GM12878 (cell line): ENCODE measurements around the gene CACNA2D3. TPM values are rescaled to one million over a fixed set of nuclear protein-coding genes. Genes with fewer than 3 reads are reported as not detected.

Source experiments
- ATAC-seq: fragments of 200-7000 bp; cut with Tn5 transposase; 3 replicates; pipeline ENCODE4 v1.9.1; 2020; ENCODE audit warnings: mild to moderate bottlenecking, moderate library complexity
- BruUV-seq: library from RNA; stranded (reverse); fragments of 400-500 nt; replicated peaks from 2 replicates; lab custom pipeline; 2021; lab: Mats Ljungman, UMichigan
- CTCF ChIA-PET: fragments of 300-600 bp; sonication (Branson Sonifier 250); formaldehyde crosslinking; extraction: SDS; loops from one replicate; lab custom pipeline; 2021; ENCODE audit warnings: inconsistent platforms; lab: Yijun Ruan, JAX
- POLR2A ChIA-PET: fragments of 350-600 bp; formaldehyde crosslinking; extraction: SDS; loops from one replicate; lab custom pipeline; 2021; ENCODE audit warnings: inconsistent platforms; lab: Charles Lee
- RAD21 ChIA-PET: fragments of 300-600 bp; sonication (Branson Sonifier 250); formaldehyde crosslinking; loops from one replicate; lab custom pipeline; 2023; ENCODE audit warnings: antibody characterized with exemption; ENCODE audit not compliant: unreplicated experiment; lab: Charles Lee
- SMC1A ChIA-PET: fragments of 300-600 bp; sonication (Branson Sonifier 250); formaldehyde crosslinking; loops from one replicate; lab custom pipeline; 2023; ENCODE audit not compliant: unreplicated experiment, uncharacterized antibody; lab: Charles Lee
- DNase-seq: peaks from one replicate; pipeline ENCODE4 v3.0.0-alpha.2; 2011; ENCODE audit warnings: low read depth, low spot score
- FAIRE-seq: peaks from 3 replicates; lab custom pipeline; 2011; peaks lifted over from hg19 to GRCh38; lab: Jason Lieb, UNC
- H2AFZ ChIP-seq: 2 replicates; pipeline ENCODE4 v1.6.0; 2011; ENCODE audit warnings: low read depth, low read length, control low read depth; ENCODE audit not compliant: control insufficient read depth
- H3K27ac ChIP-seq: 2 replicates; pipeline ENCODE4 v1.5.1; 2011; ENCODE audit warnings: control low read depth; ENCODE audit not compliant: control insufficient read depth, insufficient read depth
- H3K27me3 ChIP-seq, 2 experiments: replicated peaks in 1 of 2; 2 replicates each; pipeline versions ENCODE4 v1.6.0 to v1.6.1; 2011; ENCODE audit warnings: low read length in 1 of 2; ENCODE audit not compliant: control insufficient read depth in 2 of 2, insufficient read depth in 2 of 2
- H3K36me3 ChIP-seq, 2 experiments: 2 replicates each; pipeline ENCODE4 v1.5.1; 2011; ENCODE audit warnings: low read length in 1 of 2; ENCODE audit not compliant: control insufficient read depth in 2 of 2, insufficient read depth in 2 of 2
- H3K4me1 ChIP-seq: 2 replicates; pipeline ENCODE4 v1.6.1; 2011; ENCODE audit warnings: mild to moderate bottlenecking, low read length, moderate library complexity, mixed read lengths; ENCODE audit not compliant: control insufficient read depth, insufficient read depth
- H3K4me2 ChIP-seq: 2 replicates; pipeline ENCODE4 v1.6.0; 2011; ENCODE audit warnings: control low read depth; ENCODE audit not compliant: control insufficient read depth, insufficient read depth
- H3K4me3 ChIP-seq: fragments of 200-600 bp; sonication (generic); 2 replicates; pipeline ENCODE4 v1.5.1; 2016
- H3K79me2 ChIP-seq: 2 replicates; pipeline ENCODE4 v1.6.0; 2011; ENCODE audit warnings: low read length; ENCODE audit not compliant: control insufficient read depth, insufficient read depth
- H3K9ac ChIP-seq: 2 replicates; pipeline ENCODE4 v1.8.0; 2011; ENCODE audit warnings: low read length, control low read depth, mixed read lengths; ENCODE audit not compliant: control insufficient read depth, insufficient read depth
- H3K9me3 ChIP-seq: replicated peaks from 3 replicates; pipeline ENCODE4 v1.5.1; 2011; ENCODE audit warnings: mild to moderate bottlenecking, low read length; ENCODE audit not compliant: control insufficient read depth, insufficient read depth
- H4K20me1 ChIP-seq: 2 replicates; pipeline ENCODE4 v1.6.0; 2011; ENCODE audit not compliant: control insufficient read depth, insufficient read depth
- ESRRA ChIP-seq: IDR thresholded peaks from 2 replicates; pipeline ENCODE4 v1.6.1; 2012; ENCODE audit warnings: mild to moderate bottlenecking, low read length, improper control_type of control experiment
- HSF1 ChIP-seq: fragments of 150-350 bp; IDR thresholded peaks from 2 replicates; pipeline ENCODE4 v1.6.1; 2014; ENCODE audit warnings: mild to moderate bottlenecking, low read depth, low read length
- IKZF2 ChIP-seq, 2 experiments: fragments of 450-650 bp; IDR thresholded peaks; 2 replicates each; pipeline ENCODE4 v1.6.1; 2017; ENCODE audit warnings: mild to moderate bottlenecking in 2 of 2, moderate library complexity in 2 of 2
- IRF4 ChIP-seq: IDR thresholded peaks from 2 replicates; pipeline ENCODE4 v1.6.1; 2011; ENCODE audit warnings: low read depth, low read length
- JUNB ChIP-seq: IDR thresholded peaks from 2 replicates; pipeline ENCODE4 v1.6.1; 2016; ENCODE audit warnings: antibody characterized with exemption, mild to moderate bottlenecking
- MLLT1 ChIP-seq: fragments of 450-650 bp; IDR thresholded peaks from 2 replicates; pipeline ENCODE4 v1.6.1; 2016; ENCODE audit warnings: mild to moderate bottlenecking
- MTA3 ChIP-seq: IDR thresholded peaks from 2 replicates; pipeline ENCODE4 v1.6.1; 2012; ENCODE audit warnings: low read length, inconsistent platforms, borderline replicate concordance
- NBN ChIP-seq: fragments of 450-650 bp; IDR thresholded peaks from 2 replicates; pipeline ENCODE4 v1.6.1; 2016
- NFYB ChIP-seq: IDR thresholded peaks from 2 replicates; pipeline ENCODE4 v1.6.1; 2011; ENCODE audit warnings: low read depth, mild to moderate bottlenecking, low read length, improper control_type of control experiment, moderate library complexity; ENCODE audit not compliant: insufficient read depth
- RCOR1 ChIP-seq: conservative IDR thresholded peaks from 2 replicates; pipeline ENCODE4 v1.6.1; 2012; ENCODE audit warnings: low read depth, low read length, improper control_type of control experiment
- SUPT20H ChIP-seq: IDR thresholded peaks from 2 replicates; pipeline ENCODE4 v1.6.1; 2011; ENCODE audit warnings: low read depth, mild to moderate bottlenecking, low read length, moderate library complexity, borderline replicate concordance; ENCODE audit not compliant: control insufficient read depth
- ZNF592 ChIP-seq: fragments of 450-650 bp; IDR thresholded peaks from 2 replicates; pipeline ENCODE4 v1.6.1; 2017; ENCODE audit warnings: mild to moderate bottlenecking, moderate library complexity
- WGBS: methylation state at CpG from one replicate; pipeline ENCODE4 v1.1.6; 2016; ENCODE audit warnings: low lambda C conversion rate; ENCODE audit not compliant: insufficient replicate concordance, insufficient coverage; ENCODE audit errors: missing lambda C conversion rate; 5-methylcytosine and 5-hydroxymethylcytosine counted together
- in situ Hi-C: fragments of 300-500 bp; cut with MboI; formaldehyde crosslinking; loops from 9 replicates; pipeline ENCODE4 v1.14.3; 2018; ENCODE audit warnings: mixed read lengths
- intact Hi-C: fragments of 100-400 bp; cut with micrococcal nuclease; formaldehyde crosslinking; loops from one replicate; pipeline ENCODE4 v1.14.2; 2022; ENCODE audit not compliant: unreplicated experiment
- polyA plus RNA-seq, 11 experiments: library from polyadenylated mRNA; depleted of rRNA in 4 of 11; unstranded in 6 of 11; stranded (reverse) in 5 of 11; fragments of >200 nt; fragmentation: Nextera tagmentation in 4 of 11; fragmentation: Illumina TruSeq in 1 of 11; extraction: Ambion mirVana in 4 of 11; extraction: Trizol in 1 of 11; gene quantifications; 1 replicate in 1 of 11; 2 replicates in 10 of 11; pipeline versions ENCODE4 v1.2.1 to v1.2.3, GENCODE V29; 2011 to 2016; ENCODE audit warnings: inconsistent platforms in 2 of 11, missing spikeins in 2 of 11, low read depth in 1 of 11
- total RNA-seq, 4 experiments: library from RNA; depleted of rRNA in 3 of 4; stranded (reverse); fragments of >200 nt in 3 of 4; fragmentation: Illumina TruSeq in 1 of 4; extraction: Trizol in 1 of 4; gene quantifications; 2 replicates each; pipeline versions ENCODE4 v1.2.1 to v1.2.3, GENCODE V29; 2013 to 2021

CACNA2D3 gene
- total and polyA plus RNA-seq, 10 of the 15 experiments (the other 5 are each of a cell fraction or from before 2014, with no cell fraction given) = not detected

GRCh38 chr3:54339608-54340007 lies 217.3 kb downstream of the CACNA2D3 start:
- H3K36me3 ChIP-seq = no peaks in the 10 kb centered on the region
- ChIA-PET SMC1A (no interaction called here), POLR2A (no interaction called here), CTCF (no interaction called here), RAD21 (no interaction called here)
- no peaks in the 10 kb centered on the region for H3K9me3 ChIP-seq
- no peak overlapping the region for H2AFZ ChIP-seq
- TF ChIP-seq JUNB = no peak
- TF ChIP-seq HSF1 = no peak
- no peak for DNase-seq
- no peak for ATAC-seq
- intact Hi-C loops (no loop called here), in situ Hi-C loops (no loop called here)
- BruUV-seq = no TSS peak
- no peaks in the 10 kb centered on the region; a peak in 2 of 4 replicates for H3K27me3 ChIP-seq
- WGBS = 16% methylated on average over 2 of the region's 2 CpGs
- no peak overlapping the region for H3K9ac ChIP-seq
- no peak for FAIRE-seq
- no peak overlapping the region for H3K4me2 ChIP-seq
- H3K79me2 ChIP-seq = no peaks in the 10 kb centered on the region
- H3K4me1 ChIP-seq = no peaks in the 10 kb centered on the region
- H4K20me1 ChIP-seq = no peaks in the 10 kb centered on the region
- no peak overlapping the region for H3K27ac ChIP-seq
- H3K4me3 ChIP-seq = no peak overlapping the region

- DNase-seq = no peak
- H3K27ac ChIP-seq = no peak overlapping the region
- H3K9ac ChIP-seq = no peak overlapping the region
- in situ Hi-C loops (no loop called here), intact Hi-C loops (no loop called here)
- FAIRE-seq = no peak
- no peaks in the 10 kb centered on the region for H3K36me3 ChIP-seq
- H3K9me3 ChIP-seq = no peaks in the 10 kb centered on the region
- no TSS peak for BruUV-seq
- no peak for ATAC-seq
- no peak overlapping the region for H2AFZ ChIP-seq
- no peaks in the 10 kb centered on the region for H3K79me2 ChIP-seq
- SMC1A ChIA-PET = no interaction called here
- no peaks in the 10 kb centered on the region; a peak in 2 of 4 replicates for H3K27me3 ChIP-seq
- no peaks in the 10 kb centered on the region for H4K20me1 ChIP-seq
- no peak overlapping the region for H3K4me2 ChIP-seq
- no peak overlapping the region for H3K4me3 ChIP-seq
- CTCF ChIA-PET = no interaction called here
- no peaks in the 10 kb centered on the region for H3K4me1 ChIP-seq
- POLR2A ChIA-PET = no interaction called here
- WGBS = 10% methylated on average over 2 of the region's 2 CpGs
- RAD21 ChIA-PET = no interaction called here
- TF ChIP-seq NFYB (no peak), RCOR1 (no peak), SUPT20H (no peak), ESRRA (no peak), NBN (no peak), IKZF2 (IDR thresholded peaks at IDR 0.05) (no peak), MTA3 (no peak), IRF4 (no peak), ZNF592 (no peak), MLLT1 (no peak)
Observed at GRCh38 chr3:54341811-54342210, 219.5 kb downstream of the CACNA2D3 start.
